Upper lobe of left lung (tissue), 4 donors: ENCODE data around the gene HMGB1.

Experiments
- CTCF ChIP-seq, 6 experiments: fragments of 450-650 bp in 4 of 6; fragments of 200-600 bp in 2 of 6; sonication (generic) in 2 of 6; IDR thresholded peaks; one replicate each; pipeline ENCODE4 v1.5.1; 2016 to 2019; ENCODE audit warnings: antibody characterized with exemption in 6 of 6
- EP300 ChIP-seq, 4 donors: sonication (generic); formaldehyde crosslinking; IDR thresholded peaks; one replicate each; pipeline ENCODE4 v1.5.1; 2017; ENCODE audit warnings: antibody characterized with exemption in 4 of 4, control low read depth in 2 of 4
- POLR2A ChIP-seq, 4 donors: fragments of 450-650 bp; IDR thresholded peaks; one replicate each; pipeline ENCODE4 v1.5.1; 2016 to 2017; ENCODE audit warnings: antibody characterized with exemption in 4 of 4, mild to moderate bottlenecking in 2 of 4
- POLR2AphosphoS5 ChIP-seq, 2 donors: sonication (generic); formaldehyde crosslinking; IDR thresholded peaks; one replicate each; pipeline ENCODE4 v1.5.1; 2017; ENCODE audit warnings: antibody characterized with exemption in 2 of 2

- TF ChIP-seq CTCF (IDR thresholded peaks at IDR 0.05) (no peak), POLR2A (IDR thresholded peaks at IDR 0.05) (no peak), POLR2AphosphoS5 (IDR thresholded peaks at IDR 0.05) (no peak), EP300 (IDR thresholded peaks at IDR 0.05) (no peak)
These were observed 7.9 kb upstream of the HMGB1 start for GRCh38 chr13:30473675-30474074.
